ENCODE measurements around the gene CORO7. TPM values are rescaled to one million over a fixed set of nuclear protein-coding genes. Genes with fewer than 3 reads are reported as not detected.

CORO7 gene
- total and polyA plus RNA-seq, 11 donors, result 7.2 to 39.7 (median 10.1) TPM

- WGBS, 4 donors, result 87 to 96% (median 91%) methylated on average over 11 of the region's 11 CpGs
- no peak for DNase-seq
- no peaks in the 10 kb centered on the region for H3K4me1 ChIP-seq
- H3K27me3 ChIP-seq, result no peaks in the 10 kb centered on the region
- peaks cover 0 to 100% (median 99%) of the 10 kb centered on the region in 9 donors for H3K36me3 ChIP-seq
- ATAC-seq, result no peak
- TF ChIP-seq POLR2A (IDR thresholded peaks at IDR 0.05) (no peak), CTCF (IDR thresholded peaks at IDR 0.05) (no peak)
- no peak overlapping the region for H3K4me3 ChIP-seq
- no peaks in the 10 kb centered on the region for H3K9me3 ChIP-seq
- intact Hi-C loops (cut with DNase I), result no loop called here
- H3K27ac ChIP-seq, result no peak overlapping the region
Observed at GRCh38 chr16:4442371-4442770, 26.0 kb upstream of the CORO7 start.

- WGBS, 4 donors, result 95 to 100% (median 97%) methylated on average over 3 of the region's 3 CpGs
- DNase-seq, result no peak
- Histone ChIP-seq H3K4me3 (no peak overlapping the region), H3K4me1 (no peaks in the 10 kb centered on the region), H3K27me3 (no peaks in the 10 kb centered on the region), H3K9me3 (no peaks in the 10 kb centered on the region), H3K27ac (no peak overlapping the region), H3K36me3 (peaks cover 0 to 92% (median 86%) of the 10 kb centered on the region in 9 donors)
- TF ChIP-seq POLR2A (IDR thresholded peaks at IDR 0.05), result no peak
- no peak for TF ChIP-seq CTCF (IDR thresholded peaks at IDR 0.05)
- intact Hi-C loops (cut with DNase I), result no loop called here
- ATAC-seq, result no peak
Observed at GRCh38 chr16:4437366-4437765, 21.0 kb upstream of the CORO7 start.

DNA sequence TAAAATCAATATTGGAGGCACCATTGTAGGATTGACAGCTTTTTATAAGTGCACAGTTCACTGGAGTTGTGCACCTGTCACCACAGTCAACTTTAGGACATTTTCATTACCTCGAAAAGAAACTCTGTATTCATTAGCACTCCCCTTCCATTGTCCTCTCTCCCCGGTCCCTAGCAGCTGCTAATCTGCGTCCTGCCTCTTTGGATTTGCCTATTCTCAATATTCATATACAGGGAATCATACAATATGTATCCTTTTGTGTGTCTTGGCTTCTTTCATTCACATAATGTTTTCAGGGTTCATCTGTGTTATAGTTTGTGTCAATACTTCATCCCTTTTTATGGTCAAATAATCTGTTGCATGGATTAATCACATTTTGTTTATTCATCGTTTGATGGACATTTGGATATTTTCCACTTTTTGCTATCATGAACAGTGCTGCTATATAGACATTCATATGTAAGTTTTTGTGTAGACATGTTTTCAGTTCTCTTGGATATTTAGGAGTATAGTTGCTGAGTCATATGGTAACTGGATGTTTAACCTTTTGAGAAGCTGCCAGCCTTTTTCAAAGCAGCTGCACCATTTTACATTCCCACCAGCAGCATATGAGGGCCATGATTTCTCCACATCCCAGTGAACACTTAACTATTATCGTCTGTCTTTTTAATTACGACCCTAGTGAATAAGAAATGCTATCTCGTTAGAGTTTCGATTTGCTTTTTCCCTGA is 19.1 kb upstream of the CORO7 start:
- WGBS, 4 donors, result 79 to 89% (median 86%) methylated on average over 8 of the region's 8 CpGs
- H3K27ac ChIP-seq, result no peak overlapping the region
- no peaks in the 10 kb centered on the region for H3K9me3 ChIP-seq
- no peaks in the 10 kb centered on the region for H3K27me3 ChIP-seq
- H3K4me1 ChIP-seq, result no peaks in the 10 kb centered on the region
- no peak for TF ChIP-seq POLR2A (IDR thresholded peaks at IDR 0.05)
- no peak for TF ChIP-seq CTCF (IDR thresholded peaks at IDR 0.05)
- no peak for ATAC-seq
- no peak for DNase-seq
- no peak overlapping the region for H3K4me3 ChIP-seq
- intact Hi-C loops (cut with DNase I), result no loop called here
- H3K36me3 ChIP-seq, result peaks cover 0 to 89% (median 84%) of the 10 kb centered on the region in 9 donors

DNA sequence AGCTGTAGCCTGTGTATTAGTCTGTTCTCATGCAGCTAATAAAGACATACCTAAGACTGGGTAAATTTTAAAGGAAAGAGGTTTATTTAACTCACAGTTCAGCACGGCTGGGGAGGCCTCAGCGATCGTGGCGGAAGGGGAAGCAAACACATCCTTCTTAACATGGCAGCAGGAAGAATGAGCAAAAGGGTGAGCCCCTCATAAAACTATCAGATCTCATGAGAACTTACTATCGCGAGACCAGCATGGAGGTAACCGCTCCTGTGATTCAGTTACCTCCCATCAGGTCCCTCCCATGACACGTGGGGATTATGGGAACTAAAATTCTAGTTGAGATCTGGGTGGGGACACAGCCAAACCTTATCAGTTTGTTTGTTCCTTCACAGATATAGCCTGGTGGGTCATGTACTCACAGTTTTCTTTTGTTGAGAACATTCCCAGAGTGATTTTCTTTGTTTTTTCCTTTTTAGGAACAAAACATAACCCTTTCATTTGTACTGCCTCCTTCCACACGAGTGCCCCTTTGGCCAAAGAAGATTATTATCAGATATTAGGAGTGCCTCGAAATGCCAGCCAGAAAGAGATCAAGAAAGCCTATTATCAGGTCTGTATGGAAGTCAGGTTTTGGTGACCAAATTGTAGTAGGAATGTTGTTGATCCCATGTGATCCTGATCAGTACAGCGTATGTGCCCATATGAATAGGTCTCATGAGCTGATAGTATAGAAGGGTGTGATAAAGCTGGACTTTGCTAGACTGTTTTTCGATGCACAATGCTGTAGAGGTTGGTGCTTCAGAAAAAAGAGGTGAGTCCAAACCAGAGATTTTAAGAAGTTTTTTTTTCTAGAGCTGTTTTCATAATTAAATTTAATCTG is 17.8 kb upstream of the CORO7 start:
- H3K9me3 ChIP-seq, result no peaks in the 10 kb centered on the region
- WGBS, 4 donors, result 81 to 87% (median 86%) methylated on average over 12 of the region's 12 CpGs
- H3K27me3 ChIP-seq, result no peaks in the 10 kb centered on the region
- intact Hi-C loops (cut with DNase I), result loop anchor here in 1 of 10 donors (5.0 kb wide), 1 partner anchor 33 kb away; no protein-coding TSS in a partner anchor
- no peak overlapping the region for H3K27ac ChIP-seq
- TF ChIP-seq CTCF (IDR thresholded peaks at IDR 0.05) (no peak), POLR2A (IDR thresholded peaks at IDR 0.05) (no peak)
- H3K4me3 ChIP-seq, result no peak overlapping the region
- no peak for ATAC-seq
- H3K4me1 ChIP-seq, result no peaks in the 10 kb centered on the region
- DNase-seq, result no peak
- H3K36me3 ChIP-seq, result peaks cover 0 to 76% (median 70%) of the 10 kb centered on the region in 9 donors
